ENCODE measurements around the gene CPED1.

CPED1 gene

GRCh38 chr7:121197455-121197854 is 208.9 kb downstream of the CPED1 start:
- TF ChIP-seq TSHZ2 (CRISPR knock-in tag; IDR thresholded peaks at IDR 0.05) (no peak), ZFP3 (CRISPR knock-in tag; IDR thresholded peaks at IDR 0.05) (no peak), POU6F1 (CRISPR knock-in tag; IDR thresholded peaks at IDR 0.05; ENCODE audit: borderline replicate concordance, low read depth) (no peak), SNAI2 (CRISPR knock-in tag; IDR thresholded peaks at IDR 0.05) (no peak), ZNF8 (CRISPR knock-in tag; IDR thresholded peaks at IDR 0.05) (no peak), ZC3H10 (CRISPR knock-in tag; IDR thresholded peaks at IDR 0.05) (no peak), PATZ1 (CRISPR knock-in tag; IDR thresholded peaks at IDR 0.05; ENCODE audit: borderline replicate concordance) (no peak), ESRRG (CRISPR knock-in tag; IDR thresholded peaks at IDR 0.05) (no peak), PPARA (CRISPR knock-in tag; IDR thresholded peaks at IDR 0.05; ENCODE audit: borderline replicate concordance) (no peak), ZFP30 (CRISPR knock-in tag; IDR thresholded peaks at IDR 0.05) (no peak)
- ATAC-seq = no peak

GRCh38 chr7:121198502-121198901 is 210.0 kb downstream of the CPED1 start:
- TF ChIP-seq CSDC2 (CRISPR knock-in tag; IDR thresholded peaks at IDR 0.05) (no peak), PPARA (CRISPR knock-in tag; IDR thresholded peaks at IDR 0.05; ENCODE audit: borderline replicate concordance) (no peak), GLIS3 (CRISPR knock-in tag; IDR thresholded peaks at IDR 0.05) (no peak), TOX (CRISPR knock-in tag; IDR thresholded peaks at IDR 0.05; ENCODE audit: borderline replicate concordance) (no peak), OSR1 (CRISPR knock-in tag; IDR thresholded peaks at IDR 0.05) (no peak), PATZ1 (CRISPR knock-in tag; IDR thresholded peaks at IDR 0.05; ENCODE audit: borderline replicate concordance) (no peak), ZNF565 (CRISPR knock-in tag; conservative IDR thresholded peaks at IDR 0.05; ENCODE audit: low read depth) (no peak), CSRNP3 (CRISPR knock-in tag; IDR thresholded peaks at IDR 0.05) (no peak), CREB5 (CRISPR knock-in tag; IDR thresholded peaks at IDR 0.05; ENCODE audit: low read depth) (no peak), ZFP30 (CRISPR knock-in tag; IDR thresholded peaks at IDR 0.05) (no peak), ESRRG (CRISPR knock-in tag; IDR thresholded peaks at IDR 0.05) (no peak), ZNF8 (CRISPR knock-in tag; IDR thresholded peaks at IDR 0.05) (no peak), BACH2 (CRISPR knock-in tag; IDR thresholded peaks at IDR 0.05; ENCODE audit: borderline replicate concordance) (no peak), ISL1 (CRISPR knock-in tag; IDR thresholded peaks at IDR 0.05) (no peak), ZC3H10 (CRISPR knock-in tag; IDR thresholded peaks at IDR 0.05) (no peak), ZNF70 (CRISPR knock-in tag; IDR thresholded peaks at IDR 0.05) (no peak)
- ATAC-seq = no peak

All from SK-N-SH treated with all-trans-retinoic acid at 6 μM for 48 hours (cell line).